Measurements from ENCODE around the gene ST8SIA6.

DNA sequence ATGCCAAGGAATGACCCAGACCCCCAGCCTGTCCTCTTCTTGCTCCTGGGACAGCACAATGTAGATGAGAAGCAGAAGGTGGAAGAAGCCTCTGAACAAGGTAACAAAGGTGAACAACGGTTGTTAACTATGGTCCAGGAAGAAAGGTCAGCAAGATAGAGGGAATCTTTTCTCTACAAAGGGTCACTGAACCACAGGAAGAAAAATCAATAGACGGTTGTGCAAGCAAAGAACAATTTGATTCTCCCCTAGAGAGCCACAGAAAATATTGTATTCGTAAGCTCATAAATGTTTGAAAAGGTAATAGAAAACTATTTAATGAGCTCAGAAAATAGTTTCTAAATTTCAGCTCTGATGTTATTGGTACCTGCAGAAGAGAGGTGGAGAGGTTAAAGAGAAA is 111.3 kb downstream of the ST8SIA6 start:
- TF ChIP-seq POLR2A (IDR thresholded peaks at IDR 0.05) (no peak), EP300 (IDR thresholded peaks at IDR 0.05) (no peak), POLR2AphosphoS5 (IDR thresholded peaks at IDR 0.05) (no peak)
- TF ChIP-seq, protein P1, sequence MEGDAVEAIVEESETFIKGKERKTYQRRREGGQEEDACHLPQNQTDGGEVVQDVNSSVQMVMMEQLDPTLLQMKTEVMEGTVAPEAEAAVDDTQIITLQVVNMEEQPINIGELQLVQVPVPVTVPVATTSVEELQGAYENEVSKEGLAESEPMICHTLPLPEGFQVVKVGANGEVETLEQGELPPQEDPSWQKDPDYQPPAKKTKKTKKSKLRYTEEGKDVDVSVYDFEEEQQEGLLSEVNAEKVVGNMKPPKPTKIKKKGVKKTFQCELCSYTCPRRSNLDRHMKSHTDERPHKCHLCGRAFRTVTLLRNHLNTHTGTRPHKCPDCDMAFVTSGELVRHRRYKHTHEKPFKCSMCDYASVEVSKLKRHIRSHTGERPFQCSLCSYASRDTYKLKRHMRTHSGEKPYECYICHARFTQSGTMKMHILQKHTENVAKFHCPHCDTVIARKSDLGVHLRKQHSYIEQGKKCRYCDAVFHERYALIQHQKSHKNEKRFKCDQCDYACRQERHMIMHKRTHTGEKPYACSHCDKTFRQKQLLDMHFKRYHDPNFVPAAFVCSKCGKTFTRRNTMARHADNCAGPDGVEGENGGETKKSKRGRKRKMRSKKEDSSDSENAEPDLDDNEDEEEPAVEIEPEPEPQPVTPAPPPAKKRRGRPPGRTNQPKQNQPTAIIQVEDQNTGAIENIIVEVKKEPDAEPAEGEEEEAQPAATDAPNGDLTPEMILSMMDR (IDR thresholded peaks at IDR 0.05): no peak

All from sigmoid colon (tissue), 4 donors.